ENCODE measurements around the gene VILL.
"Not testable (repeated sequence)": the region's sequence is repeated elsewhere in the genome, so short reads cannot be mapped to it uniquely, and the experiment has no call there.

- TF ChIP-seq CTCF (conservative IDR thresholded peaks at IDR 0.05 in 1 of 2, IDR thresholded peaks at IDR 0.05 in 1 of 2; ENCODE audit: extremely low read depth in 1 of 2, insufficient read depth in 1 of 2, low read depth in 1 of 2, low read length in 2 of 2); EZH2 (IDR thresholded peaks at IDR 0.05; ENCODE audit: borderline replicate concordance, low read length): not testable (repeated sequence)
Observed at GRCh38 chr3:37972056-37972455, 18.5 kb upstream of the VILL start.
